CD4-positive, alpha-beta memory T cell (primary cell): ENCODE measurements around the gene BRMS1L. TPM values are rescaled to one million over a fixed set of nuclear protein-coding genes. Genes with fewer than 3 reads are reported as not detected.

Experiments used
- CTCF ChIA-PET: fragments of 350-600 bp; sonication (Branson Sonifier 250); formaldehyde crosslinking; loops from one replicate; lab custom pipeline; 2021; ENCODE audit warnings: inconsistent platforms; ENCODE audit not compliant: partially characterized antibody; lab: Charles Lee
- POLR2A ChIA-PET: fragments of 350-600 bp; sonication (Branson Sonifier 250); formaldehyde crosslinking; loops from one replicate; lab custom pipeline; 2021; ENCODE audit not compliant: partially characterized antibody; lab: Charles Lee
- DNase-seq, 5 donors: peaks; one replicate each; pipeline versions ENCODE4 v3.0.0 to v3.0.0-alpha.2; 2020 to 2022; ENCODE audit warnings: mixed read lengths in 1 of 5
- H3K27ac ChIP-seq: one replicate; pipeline ENCODE4 v1.7.0; 2013; ENCODE audit warnings: low read depth, low read length
- H3K27me3 ChIP-seq: 2 replicates; pipeline ENCODE4 v1.7.0; 2013; ENCODE audit warnings: mild to moderate bottlenecking, low read length, moderate library complexity; ENCODE audit not compliant: insufficient read depth
- H3K36me3 ChIP-seq: 2 replicates; pipeline ENCODE4 v1.7.0; 2013; ENCODE audit warnings: mild to moderate bottlenecking, low read length, moderate library complexity; ENCODE audit not compliant: insufficient read depth
- H3K4me1 ChIP-seq: 2 replicates; pipeline ENCODE4 v1.7.0; 2013; ENCODE audit warnings: mild to moderate bottlenecking, low read length, moderate library complexity; ENCODE audit not compliant: insufficient read depth
- H3K4me3 ChIP-seq, 2 donors: one replicate each; pipeline ENCODE4 v1.7.0; 2013; ENCODE audit warnings: low read length in 2 of 2, mild to moderate bottlenecking in 1 of 2
- H3K9me3 ChIP-seq, 2 donors: one replicate each; pipeline ENCODE4 v1.7.0; 2013; ENCODE audit warnings: low read length in 2 of 2, control low read depth in 1 of 2; ENCODE audit not compliant: control insufficient read depth in 1 of 2
- H3K27ac Mint-ChIP-seq, 7 donors: one replicate each; pipeline ENCODE4 v1.8.0; 2020 to 2021; ENCODE audit warnings: mixed read lengths in 7 of 7, mild to moderate bottlenecking in 6 of 7, inconsistent platforms in 3 of 7, moderate library complexity in 3 of 7
- H3K27me3 Mint-ChIP-seq, 2 donors: one replicate each; pipeline ENCODE4 v1.8.0; 2020 to 2021; ENCODE audit warnings: mixed read lengths in 2 of 2
- H3K36me3 Mint-ChIP-seq, 2 donors: one replicate each; pipeline ENCODE4 v1.8.0; 2020 to 2021; ENCODE audit warnings: mixed read lengths in 2 of 2, inconsistent platforms in 1 of 2, mild to moderate bottlenecking in 1 of 2
- H3K4me1 Mint-ChIP-seq, 4 donors: one replicate each; pipeline ENCODE4 v1.8.0; 2020 to 2021; ENCODE audit warnings: mixed read lengths in 4 of 4, mild to moderate bottlenecking in 1 of 4
- H3K4me3 Mint-ChIP-seq, 8 donors: one replicate each; pipeline ENCODE4 v1.8.0; 2020 to 2021; ENCODE audit warnings: mixed read lengths in 8 of 8, mild to moderate bottlenecking in 7 of 8, moderate library complexity in 6 of 8, inconsistent platforms in 3 of 8
- H3K9me3 Mint-ChIP-seq, 8 donors: one replicate each; pipeline ENCODE4 v1.8.0; 2020 to 2021; ENCODE audit warnings: mixed read lengths in 8 of 8, mild to moderate bottlenecking in 5 of 8, inconsistent platforms in 3 of 8, moderate library complexity in 1 of 8
- intact Hi-C: fragments of 100-400 bp; cut with micrococcal nuclease; formaldehyde crosslinking; loops from one replicate; pipeline ENCODE4 v1.15.1; 2023
- polyA plus RNA-seq, 2 donors: library from polyadenylated mRNA; unstranded; fragments of 300-500 nt; fragmentation: Illumina TruSeq; gene quantifications; one replicate each; pipeline ENCODE4 v1.2.3, GENCODE V29; 2021
- total RNA-seq, 2 experiments: library from RNA; stranded (reverse); gene quantifications; one replicate each; pipeline ENCODE4 v1.2.3, GENCODE V29; 2021

BRMS1L gene
- total and polyA plus RNA-seq, 4 experiments from 2014 or later: 3.1 to 9.7 (median 5.6) TPM

- Mint-ChIP-seq H3K9me3 (peaks cover 0 to 13% (median 7%) of the 10 kb centered on the region in 8 donors), H3K4me1 (no peaks in the 10 kb centered on the region), H3K27me3 (peaks cover 0 to 8% of the 10 kb centered on the region in 2 donors), H3K27ac (no peak overlapping the region), H3K36me3 (no peaks in the 10 kb centered on the region), H3K4me3 (no peak overlapping the region)
- Histone ChIP-seq H3K36me3 (no peaks in the 10 kb centered on the region), H3K4me1 (no peaks in the 10 kb centered on the region), H3K27ac (no peak overlapping the region), H3K4me3 (no peak overlapping the region), H3K27me3 (no peaks in the 10 kb centered on the region), H3K9me3 (no peaks in the 10 kb centered on the region)
- CTCF ChIA-PET: no interaction called here
- intact Hi-C loops: no loop called here
- POLR2A ChIA-PET: no interaction called here
- DNase-seq: no peak
These were observed 89.0 kb downstream of the BRMS1L start for GRCh38 chr14:35915185-35915584.

- H3K36me3 ChIP-seq: no peaks in the 10 kb centered on the region
These were observed 89.6 kb downstream of the BRMS1L start for GRCh38 chr14:35915775-35916174.

More at GRCh38 chr14:35915775-35916174, 89.6 kb downstream of the BRMS1L start:
- intact Hi-C loops: no loop called here
- no peak for DNase-seq
- Mint-ChIP-seq H3K4me1 (no peaks in the 10 kb centered on the region), H3K27ac (no peak overlapping the region), H3K36me3 (no peaks in the 10 kb centered on the region), H3K4me3 (no peak overlapping the region), H3K27me3 (peaks cover 0 to 8% of the 10 kb centered on the region in 2 donors), H3K9me3 (peaks cover 0 to 18% (median 11%) of the 10 kb centered on the region in 8 donors)
- Histone ChIP-seq H3K27me3 (no peaks in the 10 kb centered on the region), H3K4me3 (no peak overlapping the region), H3K9me3 (no peaks in the 10 kb centered on the region), H3K27ac (no peak overlapping the region), H3K4me1 (no peaks in the 10 kb centered on the region)
- CTCF ChIA-PET: no interaction called here
- POLR2A ChIA-PET: no interaction called here

Other genes with a start within 250 kb of the BRMS1L start
- 10 to 100 TPM; 64.7 to 66.0 TPM for gene RALGAPA1, start 17.0 kb upstream of the BRMS1L start, total RNA-seq
- 10 to 100 TPM; 15.1 to 21.1 TPM for gene RALGAPA1, start 17.0 kb upstream of the BRMS1L start, polyA plus RNA-seq